ENCODE data around the gene SV2B.

DNA sequence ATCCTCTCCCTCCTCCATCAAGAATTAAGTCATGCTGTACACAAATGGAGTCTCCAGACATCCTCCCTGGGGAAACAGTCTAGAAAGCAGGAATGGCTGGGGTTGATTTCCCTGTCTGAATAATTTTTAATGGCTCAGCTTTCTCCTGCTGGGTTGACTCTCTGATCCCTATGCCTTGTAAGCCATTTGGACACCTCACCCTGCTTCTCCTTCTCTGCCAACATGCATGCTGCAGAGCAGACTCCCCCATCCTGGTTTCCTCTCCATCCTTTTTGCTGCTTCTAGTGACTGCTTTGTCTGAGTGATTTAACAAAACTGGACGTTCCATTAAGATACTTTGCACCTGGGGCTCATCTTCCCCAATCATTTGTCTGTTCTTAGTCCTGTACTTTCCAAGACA is 22.2 kb downstream of the SV2B start:
- TF ChIP-seq, protein P1, sequence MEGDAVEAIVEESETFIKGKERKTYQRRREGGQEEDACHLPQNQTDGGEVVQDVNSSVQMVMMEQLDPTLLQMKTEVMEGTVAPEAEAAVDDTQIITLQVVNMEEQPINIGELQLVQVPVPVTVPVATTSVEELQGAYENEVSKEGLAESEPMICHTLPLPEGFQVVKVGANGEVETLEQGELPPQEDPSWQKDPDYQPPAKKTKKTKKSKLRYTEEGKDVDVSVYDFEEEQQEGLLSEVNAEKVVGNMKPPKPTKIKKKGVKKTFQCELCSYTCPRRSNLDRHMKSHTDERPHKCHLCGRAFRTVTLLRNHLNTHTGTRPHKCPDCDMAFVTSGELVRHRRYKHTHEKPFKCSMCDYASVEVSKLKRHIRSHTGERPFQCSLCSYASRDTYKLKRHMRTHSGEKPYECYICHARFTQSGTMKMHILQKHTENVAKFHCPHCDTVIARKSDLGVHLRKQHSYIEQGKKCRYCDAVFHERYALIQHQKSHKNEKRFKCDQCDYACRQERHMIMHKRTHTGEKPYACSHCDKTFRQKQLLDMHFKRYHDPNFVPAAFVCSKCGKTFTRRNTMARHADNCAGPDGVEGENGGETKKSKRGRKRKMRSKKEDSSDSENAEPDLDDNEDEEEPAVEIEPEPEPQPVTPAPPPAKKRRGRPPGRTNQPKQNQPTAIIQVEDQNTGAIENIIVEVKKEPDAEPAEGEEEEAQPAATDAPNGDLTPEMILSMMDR (IDR thresholded peaks at IDR 0.05) = no peak
- no peak for TF ChIP-seq POLR2A (IDR thresholded peaks at IDR 0.05)

All from lower leg skin (tissue), 3 donors.